GM18502 (cell line): ENCODE data around the gene IFNL2.
"Not testable (repeated sequence)": the region's sequence is repeated elsewhere in the genome, so short reads cannot be mapped to it uniquely, and the experiment has no call there.

Experiments used
- ATAC-seq: cut with Tn5 transposase; IDR thresholded peaks from one replicate; pipeline ENCODE4 v1.9.1; 2021; ENCODE audit warnings: mild to moderate bottlenecking; ENCODE audit not compliant: unreplicated experiment, poor library complexity

Gene IFNL2

DNA sequence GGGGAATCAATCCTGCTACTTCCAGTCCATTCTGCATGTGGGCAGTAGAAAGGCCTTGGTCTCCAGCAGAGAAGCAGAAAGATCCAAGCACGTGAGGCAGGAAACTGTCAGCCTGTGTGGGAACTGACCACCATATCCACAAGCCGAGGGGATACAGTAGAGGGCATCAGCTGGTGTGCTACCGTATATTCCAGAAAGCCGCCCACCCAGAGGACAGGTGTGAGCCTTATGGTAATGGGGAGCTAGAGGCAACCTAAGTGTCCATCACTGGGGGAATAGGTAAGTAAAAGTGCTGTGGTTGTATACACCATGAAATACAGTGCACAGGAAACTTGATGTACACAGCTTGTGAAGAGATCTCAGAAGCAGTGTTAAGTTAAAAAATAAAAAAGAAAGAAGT lies 25.2 kb downstream of the IFNL2 start:
- ATAC-seq = no peak

DNA sequence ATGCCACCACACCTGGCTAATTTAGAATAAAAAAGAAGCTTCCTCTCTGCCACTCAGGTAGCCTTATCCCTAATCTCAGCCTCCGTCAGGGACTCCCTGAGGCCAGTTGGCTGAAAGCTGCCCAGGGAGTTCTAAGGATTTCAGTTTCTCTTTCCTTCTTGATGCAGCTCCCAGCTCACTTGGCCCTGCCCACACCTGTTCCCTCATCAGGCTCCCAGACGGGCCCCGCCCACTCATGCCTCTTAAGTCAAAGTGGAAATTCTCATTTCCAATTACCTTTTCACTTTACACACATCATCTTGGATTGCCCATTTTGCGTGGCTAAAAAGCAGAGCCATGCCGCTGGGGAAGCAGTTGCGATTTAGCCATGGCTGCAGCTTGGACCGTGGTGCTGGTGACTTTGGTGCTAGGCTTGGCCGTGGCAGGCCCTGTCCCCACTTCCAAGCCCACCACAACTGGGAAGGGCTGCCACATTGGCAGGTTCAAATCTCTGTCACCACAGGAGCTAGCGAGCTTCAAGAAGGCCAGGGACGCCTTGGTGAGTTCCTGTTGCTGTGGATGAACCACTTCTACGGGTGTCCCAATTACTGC lies 28.0 kb downstream of the IFNL2 start, which contains the start of gene IFNL1:
IFNL1 (plus strand) TSS at position 353 of the 591 bp plus-strand sequence; CDS start at position 368, 15 bp downstream.
- ATAC-seq = no peak

DNA sequence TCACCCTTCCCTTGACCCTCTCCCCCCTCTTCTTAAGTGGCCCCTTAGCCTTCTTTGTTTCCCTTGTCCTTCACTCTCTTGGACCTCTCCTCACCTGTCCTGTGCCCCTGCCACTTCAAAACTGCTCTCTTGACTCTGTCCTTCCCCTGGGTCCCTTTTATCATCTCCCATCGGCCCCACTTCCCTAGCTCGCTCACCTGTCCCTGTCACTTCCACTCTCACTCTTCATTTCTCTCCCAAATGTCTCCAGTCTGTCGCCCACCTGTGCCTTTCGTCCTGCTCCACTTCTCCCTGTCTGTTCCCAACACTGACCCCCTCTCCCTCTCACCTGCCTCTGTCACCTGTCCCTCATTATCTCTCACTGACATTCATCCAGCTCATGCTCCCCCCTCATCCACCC lies 28.7 kb downstream of the IFNL2 start:
- no peak for ATAC-seq

DNA sequence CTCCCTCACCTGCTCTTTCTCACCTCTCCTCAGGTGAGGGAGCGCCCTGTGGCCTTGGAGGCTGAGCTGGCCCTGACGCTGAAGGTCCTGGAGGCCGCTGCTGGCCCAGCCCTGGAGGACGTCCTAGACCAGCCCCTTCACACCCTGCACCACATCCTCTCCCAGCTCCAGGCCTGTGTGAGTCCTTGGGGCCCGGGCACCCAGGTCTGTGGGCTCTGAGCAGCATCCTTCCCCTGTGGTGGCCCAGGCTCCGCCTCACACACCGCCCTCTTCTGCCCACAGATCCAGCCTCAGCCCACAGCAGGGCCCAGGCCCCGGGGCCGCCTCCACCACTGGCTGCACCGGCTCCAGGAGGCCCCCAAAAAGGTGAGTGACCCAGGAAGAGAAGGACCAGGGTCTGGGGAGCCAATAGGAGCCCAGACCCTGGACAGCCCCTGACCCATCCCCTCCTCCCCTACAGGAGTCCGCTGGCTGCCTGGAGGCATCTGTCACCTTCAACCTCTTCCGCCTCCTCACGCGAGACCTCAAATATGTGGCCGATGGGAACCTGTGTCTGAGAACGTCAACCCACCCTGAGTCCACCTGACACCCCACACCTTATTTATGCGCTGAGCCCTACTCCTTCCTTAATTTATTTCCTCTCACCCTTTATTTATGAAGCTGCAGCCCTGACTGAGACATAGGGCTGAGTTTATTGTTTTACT lies 29.9 kb downstream of the IFNL2 start:
- ATAC-seq = no peak

DNA sequence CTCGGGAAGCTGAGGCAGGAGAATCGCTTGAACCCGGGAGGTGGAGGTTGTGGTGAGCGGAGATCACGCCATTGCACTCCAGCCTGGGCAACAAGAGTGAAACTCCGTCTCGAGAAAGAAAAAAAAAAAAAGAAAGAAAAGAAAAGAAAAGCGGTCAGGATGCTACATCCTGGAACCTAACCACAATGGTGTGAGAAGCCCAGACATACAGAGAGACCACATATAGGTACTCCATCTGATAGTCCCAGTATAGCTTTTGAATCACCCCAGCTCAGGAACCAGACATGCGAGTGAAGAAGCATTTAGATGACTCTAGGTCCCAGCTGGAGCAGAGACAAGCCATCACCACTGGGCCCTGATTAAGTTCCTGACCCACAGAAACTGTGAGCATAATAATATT lies 31.2 kb downstream of the IFNL2 start:
- no peak for ATAC-seq

DNA sequence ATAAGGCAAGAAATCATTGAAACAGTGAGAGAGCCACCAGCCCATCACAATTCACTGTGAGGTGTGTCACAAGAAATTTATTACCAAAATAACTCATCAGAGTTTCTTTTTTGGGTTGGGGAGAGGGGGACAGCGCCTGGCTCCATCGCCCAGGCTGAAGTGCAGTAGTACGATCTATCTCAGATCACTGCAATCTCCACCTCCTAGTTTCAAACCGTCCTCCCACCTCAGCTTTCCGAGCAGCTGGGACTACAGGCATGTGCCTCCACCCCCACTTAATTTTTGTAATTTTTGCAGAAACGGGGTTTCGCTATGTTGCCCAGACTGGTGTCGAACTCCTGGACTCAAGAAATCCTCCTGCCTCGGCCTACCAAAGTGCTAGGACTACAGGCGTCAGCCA lies 31.6 kb downstream of the IFNL2 start:
- ATAC-seq = no peak

DNA sequence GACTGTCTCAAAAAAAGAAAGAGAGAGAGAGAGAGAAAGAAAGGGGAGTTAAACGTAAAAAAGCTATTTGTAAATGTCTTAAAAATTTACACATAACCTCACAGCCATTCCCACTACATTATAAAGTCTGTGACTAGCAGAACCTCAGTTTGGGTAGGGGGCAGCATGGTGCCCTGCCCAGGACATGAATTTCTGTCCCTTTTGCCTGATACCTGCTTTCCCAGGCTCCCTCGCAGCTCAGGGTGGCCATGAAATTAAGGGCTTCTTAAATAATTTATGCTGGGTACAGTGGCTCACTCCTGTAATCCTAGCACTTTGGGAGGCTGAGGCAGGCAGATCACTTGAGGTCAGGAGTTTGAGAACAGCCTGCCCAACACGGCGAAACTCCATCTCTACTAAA lies 32.8 kb downstream of the IFNL2 start:
- ATAC-seq = no peak

DNA sequence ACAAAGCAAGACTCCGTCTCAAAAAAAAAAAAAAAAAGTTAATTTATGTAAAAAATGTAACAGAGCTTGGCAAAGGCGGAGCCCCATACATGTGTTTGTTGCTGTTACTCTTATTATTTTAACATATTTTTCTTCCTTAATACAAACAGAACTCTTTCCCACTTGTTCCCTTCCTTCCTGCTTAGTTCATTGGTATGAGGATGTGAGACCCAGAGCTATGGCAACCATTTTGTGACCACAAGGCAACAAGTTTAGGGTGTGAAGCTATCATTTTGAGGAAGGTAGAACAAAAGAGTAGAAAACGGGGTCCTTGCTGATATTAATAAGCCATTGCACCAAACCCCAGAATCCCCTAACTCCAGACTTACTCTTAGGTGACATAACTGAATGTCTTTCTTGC lies 33.4 kb downstream of the IFNL2 start:
- no peak for ATAC-seq

DNA sequence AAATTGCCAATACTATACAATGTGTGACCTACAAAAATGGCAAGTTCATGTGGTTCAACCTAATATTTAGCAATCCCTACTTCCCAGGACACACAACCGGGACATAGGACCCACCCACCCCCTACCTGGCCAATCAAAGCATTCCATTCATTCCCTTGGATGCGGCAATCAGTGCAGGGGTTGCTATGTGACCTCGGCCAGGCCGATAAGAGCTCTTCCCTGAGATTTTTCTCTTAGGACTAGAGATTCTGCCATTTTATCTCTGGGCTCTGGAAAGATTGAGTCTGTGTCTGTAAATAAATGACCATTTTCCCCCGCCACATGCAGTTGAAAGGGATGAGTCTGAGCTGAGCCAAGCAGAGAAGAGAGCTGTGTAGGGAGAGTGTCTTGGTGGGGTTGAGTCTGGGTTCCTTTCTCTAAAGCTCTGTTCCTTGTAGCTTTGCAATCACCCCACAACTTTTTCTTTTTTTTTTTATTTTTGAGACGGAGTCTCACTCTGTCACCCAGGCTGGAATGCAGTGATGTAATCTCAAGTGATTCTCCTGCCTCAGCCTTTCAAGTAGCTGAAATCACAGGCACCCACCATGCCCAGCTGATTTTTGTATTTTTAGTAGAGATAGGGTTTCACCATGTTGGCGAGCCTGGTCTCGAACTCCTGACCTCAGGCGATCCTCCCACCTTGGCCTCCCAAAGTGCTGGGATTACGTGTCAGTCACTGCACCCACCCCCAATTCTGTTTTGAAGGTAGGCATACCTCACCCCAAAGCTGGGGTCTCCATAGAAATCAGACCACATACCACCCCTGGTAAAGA lies 35.4 kb downstream of the IFNL2 start:
- ATAC-seq = no peak

DNA sequence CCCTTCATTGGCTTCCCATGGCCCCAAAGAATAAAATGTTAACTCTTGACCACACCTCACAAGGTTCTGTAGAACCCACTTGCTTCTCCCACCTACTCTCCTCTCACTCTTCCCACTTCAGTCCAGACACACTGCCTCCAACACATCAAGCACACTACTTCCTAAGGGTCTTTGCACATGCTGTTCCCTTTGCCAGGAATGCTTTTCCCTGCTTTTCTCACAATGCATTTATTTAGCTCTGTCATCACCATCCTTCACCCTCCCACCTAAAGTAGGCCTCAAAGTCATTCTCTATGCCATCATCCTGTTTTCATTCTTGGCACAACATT lies 36.0 kb downstream of the IFNL2 start:
- ATAC-seq = no peak

DNA sequence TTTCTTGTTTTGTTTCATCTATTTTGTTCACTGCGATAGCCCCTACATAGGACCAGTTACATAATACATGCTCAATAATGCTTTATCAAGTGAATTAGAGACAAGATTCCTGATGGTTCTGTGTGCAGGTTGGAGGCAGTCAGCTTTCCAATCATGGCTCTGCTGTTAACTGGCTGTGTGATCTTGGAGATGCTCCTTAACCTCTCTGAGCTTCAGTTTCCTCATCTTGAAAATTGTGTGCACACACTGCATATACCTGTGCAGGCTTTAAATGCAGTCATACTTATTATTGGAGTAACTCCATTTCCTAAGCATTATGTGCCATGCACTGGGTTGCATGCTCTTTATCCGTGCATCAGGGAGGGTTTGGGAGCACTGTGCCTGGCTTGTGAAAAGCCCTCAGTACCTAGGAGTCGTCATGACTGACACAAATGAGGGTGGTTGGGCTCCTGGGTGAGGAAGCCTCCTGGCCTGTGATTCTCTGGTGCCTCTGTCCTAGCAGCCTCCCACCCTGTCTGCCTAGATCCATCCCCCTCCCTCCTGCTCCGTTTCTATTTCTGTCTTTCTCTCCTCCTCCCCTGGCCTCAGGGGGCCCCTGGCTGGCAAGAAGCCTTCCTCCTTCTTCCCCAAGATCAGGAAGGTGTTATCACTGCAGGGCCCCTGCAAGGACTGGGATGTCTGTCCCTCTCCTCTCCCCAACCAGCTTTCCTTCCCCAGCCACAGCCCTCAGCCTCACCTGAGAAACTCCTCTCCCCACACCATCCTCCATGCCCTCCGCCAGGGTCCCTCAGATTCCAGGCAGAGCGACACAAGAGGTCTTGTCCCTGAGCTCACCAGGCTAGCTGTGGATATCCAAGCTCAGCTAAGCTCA lies 36.7 kb downstream of the IFNL2 start:
- no peak for ATAC-seq

DNA sequence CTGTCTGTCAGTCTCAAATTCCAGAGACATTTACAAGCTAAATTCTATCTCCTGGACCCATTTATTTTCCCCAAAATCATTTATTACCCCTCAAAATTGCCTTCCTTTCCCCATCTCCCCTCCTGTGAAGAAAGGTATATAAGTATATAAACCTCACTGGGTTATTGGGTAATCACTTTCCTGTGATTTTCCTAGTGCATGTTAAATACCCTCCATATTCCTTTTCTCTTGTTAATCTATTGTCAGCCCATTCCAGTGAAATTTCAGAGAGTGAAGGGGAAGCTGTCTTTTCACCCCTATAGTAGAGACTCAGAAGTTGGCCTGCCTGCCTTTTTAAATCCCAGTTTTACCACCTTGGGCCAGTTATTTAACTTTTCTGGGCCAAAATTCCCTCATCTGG lies 37.9 kb downstream of the IFNL2 start:
- no peak for ATAC-seq

DNA sequence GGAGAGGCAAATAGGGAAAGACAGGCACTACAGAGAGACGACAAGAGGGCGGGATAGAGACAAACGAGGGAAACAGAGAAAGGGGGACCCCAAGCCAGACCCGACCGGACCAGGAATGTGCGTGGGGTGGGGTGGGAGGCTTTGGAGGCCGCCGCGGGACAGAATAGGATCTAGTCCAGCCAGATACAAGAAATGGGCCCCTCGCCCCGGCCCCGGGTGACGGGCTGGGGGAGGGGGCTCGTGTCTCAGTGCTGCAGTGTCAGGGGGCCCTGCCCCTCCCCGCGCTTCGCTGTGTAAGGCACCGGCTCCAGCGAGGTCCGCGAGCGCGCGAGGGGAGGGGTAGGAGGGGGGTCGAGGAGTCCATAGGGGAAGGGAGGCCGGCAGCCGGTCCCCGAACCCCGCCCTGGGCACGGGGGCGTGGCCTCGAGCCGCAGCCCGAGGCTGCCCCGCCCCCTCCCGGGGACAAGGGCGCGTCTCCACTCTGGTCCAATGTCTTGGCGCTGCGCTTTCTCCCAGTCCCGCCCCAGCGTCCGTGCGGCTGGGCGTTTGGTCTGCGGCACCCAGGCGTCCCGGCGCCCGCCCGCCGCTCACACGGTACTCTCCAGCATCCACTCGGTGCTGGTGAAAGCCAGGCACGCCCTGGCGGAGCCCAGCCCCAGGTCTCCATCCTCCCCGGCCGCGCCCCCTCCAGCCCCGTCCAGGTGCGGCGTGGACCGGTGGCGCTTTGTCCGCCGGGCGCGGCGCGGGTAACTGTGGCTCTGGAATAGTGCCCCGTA lies 39.0 kb downstream of the IFNL2 start:
- no peak for ATAC-seq

DNA sequence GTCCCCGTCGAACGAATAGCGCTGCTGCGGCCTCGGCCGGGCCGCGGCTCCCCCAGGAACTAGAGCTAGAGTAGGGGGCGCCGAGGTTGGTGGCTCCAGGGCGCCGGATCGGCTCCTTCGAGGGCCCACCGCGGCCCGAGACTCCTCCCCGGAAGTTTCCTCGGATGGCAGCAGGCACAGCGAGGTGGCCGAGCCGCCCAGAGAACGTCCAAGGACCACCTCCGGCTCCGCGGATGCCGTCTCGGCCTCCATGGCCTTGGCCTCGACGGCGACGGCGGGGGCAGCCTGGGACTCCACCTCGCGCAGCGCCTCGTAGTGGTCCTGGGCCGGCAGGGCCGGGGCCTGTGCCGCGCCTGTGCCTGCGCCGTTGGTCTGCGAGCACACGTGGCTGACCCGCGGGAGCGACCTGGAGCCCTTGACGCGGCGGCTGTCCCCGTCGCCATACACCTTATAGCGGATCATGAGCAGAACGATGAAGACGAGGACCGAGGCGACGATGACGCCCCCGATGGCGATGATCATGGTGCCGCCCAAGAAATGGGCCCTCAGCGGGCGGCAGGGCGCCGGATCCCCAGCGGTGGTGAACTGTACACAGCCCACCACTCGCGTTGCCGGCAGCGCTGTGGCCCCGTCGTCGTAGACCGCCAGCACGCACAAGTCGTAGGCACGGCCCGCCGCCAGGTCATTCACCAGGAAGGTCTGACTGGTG lies 39.8 kb downstream of the IFNL2 start:
- no peak for ATAC-seq

DNA sequence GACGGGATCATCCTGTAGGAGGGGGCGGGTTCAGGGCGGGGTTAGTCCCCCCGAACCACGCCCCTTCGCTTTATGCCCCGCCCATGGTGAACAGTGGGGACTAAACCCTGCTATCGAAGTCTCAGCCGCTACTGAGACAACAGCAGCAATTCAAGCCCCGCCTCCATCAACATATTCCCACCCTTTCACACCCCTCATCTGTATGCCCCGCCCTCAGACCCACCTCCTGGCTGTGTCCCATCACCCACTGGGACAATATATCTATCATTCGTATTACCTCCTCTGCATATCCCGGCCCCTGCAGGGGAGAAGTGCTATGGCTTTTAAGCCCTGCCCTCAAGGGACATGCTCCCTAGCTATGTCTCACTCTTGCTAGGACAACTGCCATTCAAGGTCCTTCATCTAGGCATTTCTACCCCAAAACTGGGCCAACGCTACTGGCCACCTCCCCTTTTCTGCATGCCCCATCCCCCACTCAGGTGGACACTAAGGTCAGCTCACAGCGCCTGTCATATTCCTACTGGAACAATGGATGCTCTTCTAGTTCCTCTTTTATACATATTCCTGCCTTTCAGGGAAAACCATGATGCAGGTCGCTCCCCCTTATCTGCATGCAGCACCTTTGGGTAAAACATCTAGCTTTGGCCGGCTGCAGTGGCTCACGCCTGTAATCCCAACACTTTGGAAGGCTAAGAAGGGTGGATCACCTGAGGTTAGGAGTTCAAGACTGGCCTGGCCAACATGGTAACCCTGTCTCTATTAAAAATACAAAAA lies 40.5 kb downstream of the IFNL2 start:
- no peak for ATAC-seq

DNA sequence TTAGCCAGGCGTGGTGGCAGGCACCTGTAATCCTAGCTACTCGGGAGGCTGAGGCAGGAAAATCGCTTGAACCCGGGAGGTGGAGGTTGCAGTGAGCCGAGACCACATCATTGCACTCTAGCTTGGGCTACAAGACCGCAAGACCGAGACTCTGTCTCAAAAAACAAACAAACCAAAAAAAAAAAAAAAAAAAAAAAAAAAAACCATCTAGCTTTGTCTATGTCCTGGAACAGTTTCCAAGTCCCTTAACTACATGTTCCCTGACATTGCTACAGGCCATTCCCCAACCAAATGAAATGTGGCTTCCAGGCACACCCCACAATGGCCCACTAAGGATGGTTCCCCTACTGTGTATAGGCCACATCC lies 41.1 kb downstream of the IFNL2 start:
- ATAC-seq = not testable (repeated sequence)

DNA sequence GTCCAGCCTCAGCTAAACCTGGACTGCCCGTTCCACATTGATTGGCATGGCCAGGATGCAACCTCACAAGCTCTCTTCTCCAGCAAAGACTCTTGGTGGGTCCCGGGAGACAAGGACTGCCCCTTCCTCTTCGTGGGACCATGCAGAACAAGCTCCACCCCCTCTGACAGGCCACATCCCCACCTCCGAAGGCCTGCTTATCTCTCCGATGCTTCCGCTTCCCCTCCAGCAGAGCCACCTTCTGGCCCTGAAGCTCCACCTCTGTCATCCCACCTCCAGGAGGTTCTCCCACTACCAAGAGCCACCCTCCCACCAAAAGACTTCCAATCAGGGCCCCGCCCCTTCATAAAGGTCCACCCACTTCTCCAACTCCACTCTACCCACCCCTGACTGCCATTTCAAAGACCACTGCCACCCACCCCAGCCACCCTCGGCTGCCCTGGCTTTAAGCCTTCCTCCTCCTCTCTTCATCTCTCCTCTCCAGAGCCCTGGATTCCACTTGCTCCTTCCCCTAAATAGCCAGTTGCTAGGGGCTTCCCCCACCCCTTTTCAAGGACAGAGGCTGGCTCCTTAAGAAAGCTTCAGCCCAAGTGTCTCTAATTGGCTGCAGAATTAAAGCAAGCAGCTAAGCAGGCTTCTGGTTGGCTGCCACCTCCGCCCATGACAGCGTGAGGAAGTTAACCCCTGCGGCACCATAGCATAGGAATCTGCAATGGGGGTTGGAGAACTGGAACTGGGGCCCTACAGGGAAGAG lies 42.5 kb downstream of the IFNL2 start:
- no peak for ATAC-seq
